Measurements from ENCODE around the gene CYTIP.
"Not testable (repeated sequence)": the region's sequence is repeated elsewhere in the genome, so short reads cannot be mapped to it uniquely, and the experiment has no call there.

CYTIP gene

DNA sequence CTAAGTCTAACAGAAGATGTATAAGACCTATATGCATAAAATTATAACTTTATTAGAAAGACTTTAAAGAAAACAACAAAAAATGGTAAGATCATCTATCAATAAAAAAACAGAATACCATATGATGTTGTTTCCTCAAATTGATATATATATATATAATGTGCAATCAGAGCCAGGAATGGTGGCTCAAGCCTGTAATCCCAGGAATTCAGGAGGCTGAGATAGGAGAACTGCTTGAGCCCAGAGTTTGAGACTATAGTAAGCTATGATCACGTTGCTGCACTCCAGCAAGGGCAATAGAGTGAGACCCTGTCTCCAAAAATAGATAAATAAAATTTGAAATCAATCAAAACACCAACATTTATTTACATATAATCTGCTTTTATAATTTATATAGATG, 19.5 kb downstream of the CYTIP start:
- DNase-seq (ENCODE audit: low read depth) = no peak

DNA sequence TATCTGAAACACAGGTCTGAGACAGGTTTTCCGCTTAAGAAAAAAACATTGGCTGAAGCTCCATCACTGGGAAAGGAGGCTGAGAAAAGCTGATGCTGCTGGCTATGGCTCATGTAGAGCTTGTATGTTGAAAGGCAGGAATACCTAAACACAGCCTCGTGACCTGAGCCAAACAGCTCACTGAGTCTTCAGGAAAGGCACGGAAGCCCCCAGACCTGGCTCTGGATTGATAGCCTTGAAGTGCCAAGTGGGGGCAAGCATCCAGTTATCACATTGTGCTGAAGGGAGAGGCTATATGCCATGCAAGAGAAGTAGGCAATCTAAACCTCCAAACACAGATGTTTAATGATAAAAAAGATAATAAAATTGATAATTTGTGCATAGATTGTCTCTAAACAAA, 21.9 kb downstream of the CYTIP start:
- DNase-seq (ENCODE audit: low read depth) = no peak

DNA sequence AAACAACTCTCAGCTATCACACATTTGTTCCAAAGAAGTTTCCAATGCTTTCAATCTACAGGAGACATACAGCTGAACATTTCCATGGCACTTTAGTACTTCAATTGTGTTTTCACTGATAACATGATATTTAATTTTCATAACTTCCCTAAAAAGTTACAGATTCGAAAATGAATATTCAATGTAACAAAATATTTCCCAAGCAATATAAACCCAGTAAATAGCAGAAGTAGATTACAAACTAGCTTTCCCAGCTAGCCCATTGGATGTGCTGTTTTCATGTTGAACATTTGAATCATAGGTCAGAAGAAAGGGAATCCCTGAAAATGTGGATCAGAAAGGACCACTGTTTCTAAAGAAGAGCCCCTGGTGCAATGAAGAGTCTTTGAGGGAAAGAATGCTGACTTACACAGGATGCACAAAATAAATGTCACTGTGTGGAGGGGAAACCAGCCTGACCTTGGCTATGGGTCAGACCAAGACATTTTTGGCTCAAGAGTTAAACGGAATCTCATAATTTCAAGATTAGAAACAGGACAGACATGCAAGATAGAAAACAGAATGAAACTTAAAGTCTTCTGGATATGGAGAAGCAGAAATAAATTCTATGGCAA, 22.5 kb downstream of the CYTIP start:
- DNase-seq (ENCODE audit: low read depth) = no peak

DNA sequence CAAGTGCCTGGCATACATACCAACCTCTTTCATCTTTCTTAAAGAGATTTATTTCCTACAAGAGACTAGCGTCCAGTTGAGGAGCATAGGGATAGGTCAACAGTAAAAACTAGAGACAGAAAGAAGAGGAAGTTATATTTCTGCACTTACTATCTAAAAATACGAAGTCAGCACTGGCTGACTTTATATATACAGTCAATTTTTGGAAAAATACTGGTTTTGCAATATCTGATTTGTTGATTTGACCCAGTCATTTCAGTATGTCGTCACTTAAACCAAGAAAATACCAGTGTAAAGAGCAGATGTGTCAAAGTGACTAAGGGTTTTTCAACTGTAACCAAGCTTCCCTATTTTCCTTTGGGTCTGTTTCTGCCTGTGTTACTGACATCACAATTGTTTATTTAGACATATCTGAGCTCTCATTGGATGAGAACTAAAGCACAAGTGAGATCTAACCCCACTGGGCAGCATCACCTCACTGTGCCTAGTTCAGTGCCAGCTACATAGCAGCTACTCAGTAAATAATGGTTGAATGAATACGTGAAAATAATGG, 23.0 kb downstream of the CYTIP start:
- peak; percentile 3 for DNase-seq (ENCODE audit: low read depth)

DNA sequence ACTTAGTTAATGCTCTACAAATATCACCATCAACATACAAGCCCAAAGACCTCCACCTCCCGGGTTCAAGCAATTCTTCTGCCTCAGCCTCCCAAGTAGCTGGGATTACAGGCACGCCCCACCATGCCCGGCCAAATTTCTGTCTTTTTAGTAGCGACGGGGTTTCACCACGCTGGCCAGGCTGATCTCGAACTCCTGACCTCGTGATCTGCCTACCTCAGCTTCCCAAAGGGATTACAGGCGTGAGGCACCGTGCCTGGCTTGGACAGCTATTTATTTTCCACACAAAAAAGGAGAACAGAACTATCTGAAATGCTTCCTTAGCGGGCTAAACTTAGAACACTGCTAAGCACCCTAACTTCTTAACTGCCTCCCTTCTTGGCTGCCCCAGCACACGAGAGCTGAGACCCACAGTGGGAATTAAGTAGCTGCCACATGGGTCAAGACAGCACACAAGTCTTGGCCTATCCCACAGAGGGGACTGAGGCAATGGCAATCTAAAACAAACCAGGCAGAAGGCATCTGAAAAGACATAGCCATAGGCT, 24.8 kb downstream of the CYTIP start:
- no peak for DNase-seq (ENCODE audit: low read depth)

DNA sequence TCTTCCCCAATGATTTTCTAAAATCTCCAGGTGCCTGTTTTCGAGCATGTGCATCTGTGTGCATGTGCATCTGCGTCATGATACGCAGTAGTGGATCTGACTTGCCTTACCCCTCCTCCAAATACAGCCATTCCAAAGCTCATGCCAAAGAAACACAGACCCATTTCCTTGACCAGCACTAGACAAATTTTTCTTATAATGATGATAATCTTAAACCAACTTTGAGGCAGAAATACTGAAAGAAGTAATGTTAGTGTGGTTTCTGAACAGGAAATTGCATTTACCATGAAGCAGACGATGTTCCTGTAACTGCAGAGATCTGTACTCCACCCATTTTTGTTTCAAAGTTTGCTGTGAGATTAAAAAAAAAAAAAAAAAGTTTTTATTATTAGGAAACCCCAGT, 25.6 kb downstream of the CYTIP start:
- no peak for DNase-seq (ENCODE audit: low read depth)

DNA sequence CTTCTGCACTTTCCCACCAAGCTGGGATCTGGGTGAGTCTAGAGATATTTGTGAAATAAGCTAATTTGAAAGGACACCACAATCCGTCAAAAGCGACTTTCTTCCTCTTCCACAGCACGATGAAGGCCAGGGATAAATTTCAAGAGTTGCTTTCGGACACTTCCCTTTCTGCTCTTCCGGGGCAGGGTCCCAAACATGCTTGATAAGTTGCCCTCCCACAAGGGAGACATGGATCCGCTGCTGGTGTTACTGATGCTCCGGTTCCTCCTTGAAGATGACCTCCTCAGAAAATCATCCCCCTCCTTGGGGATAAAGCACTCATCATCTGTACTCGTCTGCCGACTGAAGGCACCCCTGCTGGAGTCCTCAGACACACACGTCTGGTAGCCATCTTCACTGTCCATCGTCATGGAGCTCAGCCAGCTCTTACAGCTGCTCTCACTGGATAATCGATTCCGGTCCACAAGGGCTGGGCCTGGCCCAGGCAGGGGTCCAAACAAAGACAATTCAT, 28.2 kb downstream of the CYTIP start:
- no peak for DNase-seq (ENCODE audit: low read depth)

DNA sequence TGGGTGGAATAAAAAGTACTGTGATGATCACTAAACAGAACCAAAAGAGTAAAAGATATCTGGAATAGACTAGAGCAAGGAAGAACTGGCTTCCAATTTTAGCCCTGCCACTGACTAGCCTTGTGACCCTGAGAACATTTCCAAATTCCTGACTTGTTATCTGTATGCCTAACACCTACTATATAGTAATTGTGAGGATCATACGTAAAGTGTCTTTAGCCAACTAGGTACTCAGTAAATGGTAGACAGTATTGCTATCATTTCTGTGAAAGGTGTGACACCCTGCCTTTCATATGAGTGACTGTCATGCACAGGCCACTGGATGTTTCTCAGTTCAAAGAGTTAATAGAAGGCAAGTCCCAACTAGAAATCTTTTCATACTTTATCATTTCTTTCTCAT, 29.8 kb downstream of the CYTIP start:
- DNase-seq (ENCODE audit: low read depth) = no peak

DNA sequence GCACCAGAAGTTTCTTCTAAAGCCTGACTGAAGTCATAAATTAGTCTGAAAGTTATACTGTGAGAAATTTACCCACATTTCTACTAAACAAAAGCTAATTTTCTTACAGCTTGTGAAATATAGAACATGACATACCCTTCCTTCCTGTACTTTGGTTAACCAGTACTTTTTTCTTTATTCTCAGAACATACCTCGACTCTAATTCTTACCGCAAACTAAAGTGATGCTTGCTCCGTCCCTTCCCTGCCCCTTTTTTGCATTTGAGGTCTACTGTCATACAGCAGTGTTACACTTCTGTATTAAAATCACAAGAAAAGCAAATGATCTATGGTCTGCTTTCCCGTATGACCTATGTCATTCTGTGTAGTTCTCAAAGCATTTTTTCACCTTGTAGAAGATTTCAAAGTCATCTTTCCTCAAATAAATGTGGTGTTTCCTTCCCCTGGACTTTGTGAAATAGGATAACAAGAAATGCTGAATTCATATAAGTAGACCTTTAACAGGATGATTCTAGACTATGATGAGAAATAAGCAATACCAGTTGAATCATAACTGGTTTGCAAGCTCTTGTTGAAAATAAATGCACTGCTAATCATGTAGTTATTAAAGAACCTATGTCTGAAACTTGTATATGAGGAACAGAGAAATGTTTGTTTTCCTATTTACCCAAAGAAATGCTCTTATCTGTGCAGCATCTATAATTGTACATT, 30.4 kb downstream of the CYTIP start:
- DNase-seq (ENCODE audit: low read depth) = no peak

DNA sequence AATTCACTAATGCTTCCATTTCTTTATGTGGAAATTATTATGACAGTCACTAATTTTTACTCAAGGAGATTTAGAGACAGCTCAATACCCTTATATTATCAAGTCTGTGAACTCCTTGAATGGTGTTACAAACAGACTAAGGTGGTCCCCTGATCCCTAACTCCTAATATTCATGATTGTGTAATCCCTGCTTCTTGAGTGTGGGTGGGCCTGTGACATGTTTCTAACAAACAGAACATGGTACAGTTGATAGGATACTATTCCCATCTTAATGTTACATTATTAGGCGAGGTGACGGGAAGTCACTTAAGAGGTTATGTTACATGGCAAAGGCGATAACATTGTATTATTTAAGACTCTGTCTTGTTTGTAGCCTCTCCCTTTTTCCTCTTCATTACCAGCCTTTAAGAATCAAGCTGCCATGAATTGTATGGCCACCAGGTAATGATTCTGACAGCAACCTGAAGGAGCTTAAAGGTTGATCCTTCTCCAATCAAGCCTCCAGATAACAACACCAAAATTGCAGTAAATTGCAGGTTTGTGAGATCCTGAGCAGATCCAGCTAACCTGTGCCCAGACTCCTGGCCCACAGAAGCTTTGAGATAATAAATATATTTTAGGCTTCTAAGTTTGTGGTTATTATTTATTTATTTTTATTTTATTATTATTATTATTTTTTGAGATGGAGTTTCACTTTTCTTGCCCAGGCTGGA, 32.1 kb downstream of the CYTIP start:
- DNase-seq (ENCODE audit: low read depth) = no peak

DNA sequence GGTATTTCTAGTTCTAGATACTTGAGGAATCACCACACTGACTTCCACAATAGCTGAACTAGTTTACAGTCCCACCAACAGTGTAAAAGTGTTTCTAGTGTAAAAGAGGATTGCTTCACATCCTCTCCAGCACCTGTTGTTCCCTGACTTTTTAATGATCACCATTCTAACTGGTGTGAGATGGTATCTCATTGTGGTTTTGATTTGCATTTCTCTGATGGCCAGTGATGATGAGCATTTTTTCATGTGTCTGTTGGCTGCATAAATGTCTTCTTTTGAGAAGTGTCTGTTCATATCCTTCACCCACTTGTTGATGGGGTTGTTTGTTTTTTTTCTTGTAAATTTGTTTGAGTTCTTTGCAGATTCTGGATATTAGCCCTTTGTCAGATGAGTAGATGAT, 38.5 kb downstream of the CYTIP start:
- not testable (repeated sequence) for DNase-seq (ENCODE audit: low read depth)

DNA sequence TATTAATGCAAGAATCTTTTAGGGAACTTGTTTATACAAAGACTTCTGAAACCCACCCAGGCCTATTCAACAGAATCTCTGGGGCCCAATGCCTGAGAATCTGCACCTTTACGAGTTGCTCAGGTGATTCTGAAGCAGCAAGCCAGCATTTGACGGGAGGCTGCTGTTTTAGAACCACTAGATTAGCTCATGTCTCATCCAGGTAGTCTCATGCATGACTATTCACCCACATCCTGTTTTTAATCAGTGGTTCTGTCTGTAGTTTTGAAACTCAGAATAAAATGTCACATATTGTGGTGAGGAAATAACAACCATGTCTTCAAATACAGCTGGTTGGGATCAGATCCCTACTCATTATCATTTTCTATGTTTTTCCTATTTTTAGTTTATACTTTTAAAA, 39.5 kb downstream of the CYTIP start:
- DNase-seq (ENCODE audit: low read depth) = peak; percentile 2

DNA sequence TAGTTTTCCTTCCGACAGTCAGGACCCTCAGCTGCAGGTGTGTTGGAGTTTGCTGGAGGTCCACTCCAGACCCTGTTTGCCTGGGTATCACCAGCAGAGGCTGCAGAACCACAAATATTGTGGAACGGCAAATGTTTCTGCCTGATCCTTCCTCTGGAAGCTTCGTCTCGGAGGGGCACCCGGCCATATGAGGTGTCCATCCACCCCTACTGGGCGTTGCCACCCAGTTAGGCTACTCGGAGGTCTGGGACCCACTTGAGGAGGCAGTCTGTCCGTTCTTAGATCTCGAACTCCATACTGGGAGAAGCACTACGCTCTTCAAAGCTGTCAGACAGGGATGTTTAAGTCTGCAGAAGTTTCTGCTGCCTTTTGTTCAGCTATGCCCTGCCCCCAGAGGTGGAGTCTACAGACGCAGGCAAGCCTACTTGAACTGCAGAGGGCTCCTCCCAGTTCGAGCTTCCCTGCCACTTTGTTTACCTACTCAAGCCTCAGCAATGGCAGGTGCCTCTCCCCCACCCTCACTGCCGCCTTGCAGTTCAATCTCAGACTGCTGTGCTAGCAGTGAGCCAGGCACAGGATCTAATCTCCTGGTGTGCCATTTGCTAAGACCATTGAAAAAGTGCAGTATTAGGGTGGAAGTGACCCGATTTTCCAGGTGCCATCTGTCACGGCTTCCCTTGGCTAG, 40.9 kb downstream of the CYTIP start:
- DNase-seq (ENCODE audit: low read depth) = not testable (repeated sequence)

DNA sequence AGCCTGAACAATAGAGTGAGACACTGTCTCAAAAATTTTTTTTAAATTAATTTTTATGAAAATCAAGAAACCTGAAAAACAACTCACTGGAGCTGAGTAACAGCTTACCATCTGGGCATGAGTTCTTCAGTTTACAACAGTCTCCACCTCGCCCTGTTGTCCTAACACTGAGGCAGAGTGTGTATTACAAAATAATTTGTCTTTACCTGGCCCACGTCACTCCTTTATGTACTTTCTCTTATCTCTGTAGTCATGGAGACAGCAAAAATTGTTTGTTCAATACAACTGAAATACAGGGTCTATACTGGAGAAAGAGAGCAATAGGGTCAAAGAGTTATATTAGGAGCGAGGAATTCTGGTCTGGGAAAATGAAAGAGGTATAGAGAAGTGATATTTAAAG, 48.1 kb downstream of the CYTIP start:
- DNase-seq (ENCODE audit: low read depth) = no peak

DNA sequence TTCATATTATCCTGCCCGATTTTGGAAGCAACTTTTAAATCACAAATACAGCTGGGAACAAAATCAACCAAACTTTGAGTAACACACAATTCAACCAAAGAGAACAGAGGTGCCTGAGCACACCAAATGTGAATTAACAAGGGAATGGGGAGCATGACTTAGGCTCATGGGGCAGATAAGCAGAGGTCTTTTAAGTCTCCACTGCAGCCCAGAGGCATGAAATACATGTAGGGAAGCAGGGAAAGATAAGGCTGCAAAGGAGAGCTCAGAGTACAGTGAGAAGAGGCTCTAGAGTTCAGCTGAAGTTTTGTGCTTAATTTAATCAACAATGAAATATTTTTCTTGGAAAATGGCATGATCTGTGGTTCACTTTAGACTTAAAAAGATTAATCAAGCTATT, 49.0 kb downstream of the CYTIP start:
- no peak for DNase-seq (ENCODE audit: low read depth)

DNA sequence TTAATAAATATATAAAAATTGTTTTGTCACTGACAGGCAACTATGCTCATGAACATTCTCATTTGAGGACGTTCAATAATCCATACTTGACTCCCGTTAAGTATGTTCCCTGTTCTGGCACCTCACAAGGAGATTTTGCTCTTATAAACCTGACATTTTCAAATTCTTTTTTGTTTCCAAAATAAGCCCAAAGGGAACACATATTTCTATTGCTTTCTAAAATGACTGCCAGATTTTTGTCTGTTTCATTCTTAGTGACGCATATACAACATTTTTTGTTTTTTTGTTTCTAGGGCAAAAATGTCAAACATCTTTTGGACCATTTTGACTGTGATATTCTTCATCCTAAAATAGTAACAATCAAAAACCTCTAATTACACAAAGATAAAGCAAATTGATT, 50.5 kb downstream of the CYTIP start:
- no peak for DNase-seq (ENCODE audit: low read depth)

DNA sequence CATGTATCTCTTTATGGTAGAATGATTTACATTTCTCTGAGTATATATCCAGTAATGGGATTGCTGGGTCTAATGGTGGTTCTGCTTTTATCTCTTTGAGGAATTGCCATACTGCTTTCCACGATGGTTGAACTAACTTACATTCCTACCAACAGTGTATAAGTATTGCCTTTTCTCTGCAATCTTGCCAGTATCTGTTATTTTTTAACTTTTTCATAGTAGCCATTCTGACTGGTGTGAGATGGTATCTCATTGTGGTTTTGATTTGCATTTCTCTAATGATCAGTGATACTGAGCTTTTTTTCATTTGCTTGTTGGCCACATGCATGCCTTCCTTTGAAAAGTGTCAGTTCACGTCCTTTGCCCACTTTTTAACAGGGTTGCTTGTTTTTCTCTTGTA, 55.1 kb downstream of the CYTIP start:
- DNase-seq (ENCODE audit: low read depth) = no peak

DNA sequence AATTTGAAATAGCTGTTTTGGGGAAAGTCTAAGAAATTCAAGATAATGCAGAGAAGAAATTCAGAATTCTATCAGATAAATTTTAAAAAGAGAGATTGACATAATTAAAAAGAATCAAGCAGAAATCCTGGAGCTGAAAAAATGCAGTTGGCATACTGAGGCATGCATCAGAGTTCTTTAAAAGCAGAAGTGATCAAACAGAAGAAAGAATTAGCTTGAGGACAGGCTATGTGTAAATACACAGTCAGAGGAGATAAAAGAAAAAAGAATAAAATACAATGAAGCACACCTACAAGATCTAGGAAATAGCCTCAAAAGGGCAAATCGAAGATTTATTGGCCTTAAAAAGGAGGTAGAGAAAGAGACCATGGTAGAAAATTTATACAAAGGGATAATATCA, 57.1 kb downstream of the CYTIP start:
- DNase-seq (ENCODE audit: low read depth) = no peak

DNA sequence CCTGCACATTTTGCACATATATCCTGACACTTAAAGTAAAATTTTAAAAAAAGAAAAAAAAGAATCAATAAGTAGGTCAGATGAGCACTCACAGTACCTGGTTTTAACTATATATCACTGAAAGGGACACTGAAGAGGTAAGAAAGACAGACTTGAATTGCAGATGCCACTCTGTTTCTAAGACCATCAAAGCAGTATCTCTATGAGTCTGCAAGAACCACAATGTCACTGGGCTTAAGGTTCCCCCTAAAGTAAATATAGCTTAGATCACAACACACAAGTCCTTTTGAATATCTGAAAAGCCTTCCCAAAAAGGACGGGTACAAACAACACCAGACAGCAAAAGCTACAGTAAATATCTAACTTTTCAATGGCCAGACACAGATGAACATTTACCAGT, 57.6 kb downstream of the CYTIP start:
- no peak for DNase-seq (ENCODE audit: low read depth)

DNA sequence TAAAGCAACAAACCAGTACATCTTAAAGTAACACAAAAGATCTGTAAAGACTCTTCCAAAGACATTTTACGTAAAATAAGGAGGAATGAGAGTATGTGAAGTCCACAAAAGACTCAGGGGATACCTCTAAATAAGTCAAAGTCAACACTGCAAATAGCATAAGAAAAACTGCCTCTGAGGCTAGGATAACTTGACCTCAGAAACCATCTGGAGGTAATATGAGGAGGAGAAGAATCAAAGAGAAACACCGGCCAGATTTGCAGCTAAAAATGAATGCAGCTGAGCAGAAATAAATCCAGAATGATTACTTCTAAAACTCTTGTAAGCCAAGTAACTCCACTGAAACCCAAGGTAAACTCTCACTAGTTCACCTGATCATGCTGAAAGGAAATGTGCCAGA, 66.0 kb downstream of the CYTIP start:
- no peak for DNase-seq (ENCODE audit: low read depth)

DNA sequence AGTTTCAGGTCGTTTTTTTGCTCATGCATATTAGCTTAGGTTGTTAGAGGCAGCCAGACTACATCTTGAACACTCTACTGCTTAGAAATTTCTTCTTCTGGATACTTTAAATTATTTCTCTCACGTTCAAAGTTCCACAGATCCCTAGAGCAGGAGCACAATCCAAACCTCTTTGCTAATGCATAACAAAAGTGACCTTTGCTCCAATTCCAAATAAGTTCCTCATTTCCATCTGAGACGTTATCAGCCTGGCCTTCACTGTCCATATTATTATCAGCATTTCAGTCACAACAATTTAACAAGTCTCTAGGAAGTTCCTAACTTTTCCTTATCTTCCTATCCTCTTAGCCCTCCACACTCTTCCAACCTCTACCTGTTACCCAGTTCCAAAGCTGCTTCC, 67.8 kb downstream of the CYTIP start:
- DNase-seq (ENCODE audit: low read depth) = no peak

DNA sequence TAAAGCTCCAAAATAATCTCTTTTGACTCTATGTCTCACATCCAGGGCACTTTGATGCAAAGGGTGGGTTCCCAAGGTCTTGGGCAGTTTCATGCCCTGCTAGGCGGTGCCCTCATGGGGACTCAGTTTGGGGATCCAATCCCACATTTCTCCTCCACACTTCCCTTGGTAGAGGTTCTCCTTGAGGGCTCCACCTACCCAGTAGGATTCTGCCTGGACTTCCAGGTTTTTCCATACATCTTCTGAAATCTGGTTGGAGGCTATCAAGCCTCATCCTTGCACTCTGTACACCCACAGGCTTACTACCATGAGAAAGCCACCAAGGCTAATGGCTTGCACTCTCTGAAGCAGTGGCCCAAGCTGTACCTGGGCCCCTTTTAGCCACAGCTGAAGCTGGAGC, 68.5 kb downstream of the CYTIP start:
- no peak for DNase-seq (ENCODE audit: low read depth)
